ENCODE measurements around the gene ANKRD60.

Gene ANKRD60

GRCh38 chr20:58245181-58245891 lies 16.9 kb upstream of the ANKRD60 start:
- in situ Hi-C loops (cut with HindIII; ENCODE audit: low sequenced_read_pairs), result loop anchor here (25.0 kb wide), 1 partner anchor 417 kb away; the partner anchor contains the start of gene STX16

GRCh38 chr20:58244517-58245030 lies 16.1 kb upstream of the ANKRD60 start:
- in situ Hi-C loops (cut with HindIII; ENCODE audit: low sequenced_read_pairs), result loop anchor here (25.0 kb wide), 1 partner anchor 418 kb away; the partner anchor contains the start of gene STX16

GRCh38 chr20:58243653-58244410 lies 15.4 kb upstream of the ANKRD60 start:
- in situ Hi-C loops (cut with HindIII; ENCODE audit: low sequenced_read_pairs), result loop anchor here (25.0 kb wide), 1 partner anchor 418 kb away; the partner anchor contains the start of gene STX16

GRCh38 chr20:58242824-58243223 lies 14.4 kb upstream of the ANKRD60 start:
- in situ Hi-C loops (cut with HindIII; ENCODE audit: low sequenced_read_pairs), result loop anchor here (25.0 kb wide), 1 partner anchor 419 kb away; the partner anchor contains the start of gene STX16

GRCh38 chr20:58241766-58242465 lies 13.5 kb upstream of the ANKRD60 start:
- in situ Hi-C loops (cut with HindIII; ENCODE audit: low sequenced_read_pairs), result loop anchor here (25.0 kb wide), 1 partner anchor 420 kb away; the partner anchor contains the start of gene STX16

- in situ Hi-C loops (cut with HindIII; ENCODE audit: low sequenced_read_pairs), result loop anchor here (25.0 kb wide), 1 partner anchor 422 kb away; the partner anchor contains the start of gene STX16
Observed at GRCh38 chr20:58240471-58240870, 12.0 kb upstream of the ANKRD60 start.

- in situ Hi-C loops (cut with HindIII; ENCODE audit: low sequenced_read_pairs), result loop anchor here (5.0 to 25.0 kb wide), 2 partner anchors 423 to 608 kb away; partner anchors contain the start of gene STX16
Observed at GRCh38 chr20:58239216-58239615, 10.8 kb upstream of the ANKRD60 start.

GRCh38 chr20:58238490-58238889 lies 10.0 kb upstream of the ANKRD60 start:
- in situ Hi-C loops (cut with HindIII; ENCODE audit: low sequenced_read_pairs), result loop anchor here (5.0 to 25.0 kb wide), 2 partner anchors 424 to 609 kb away; partner anchors contain the start of gene STX16

- in situ Hi-C loops (cut with HindIII; ENCODE audit: low sequenced_read_pairs), result loop anchor here (5.0 to 25.0 kb wide), 2 partner anchors 425 to 610 kb away; partner anchors contain the start of gene STX16
Observed at GRCh38 chr20:58237318-58238132, 9.1 kb upstream of the ANKRD60 start.

GRCh38 chr20:58236612-58237317 lies 8.3 kb upstream of the ANKRD60 start:
- in situ Hi-C loops (cut with HindIII; ENCODE audit: low sequenced_read_pairs), result loop anchor here (5.0 to 25.0 kb wide), 2 partner anchors 426 to 611 kb away; partner anchors contain the start of gene STX16

- in situ Hi-C loops (cut with HindIII; ENCODE audit: low sequenced_read_pairs), result loop anchor here (5.0 to 25.0 kb wide), 2 partner anchors 427 to 612 kb away; partner anchors contain the start of gene STX16
Observed at GRCh38 chr20:58235010-58235409, 6.6 kb upstream of the ANKRD60 start.

- in situ Hi-C loops (cut with HindIII; ENCODE audit: low sequenced_read_pairs), result loop anchor here (25.0 kb wide), 1 partner anchor 428 kb away; the partner anchor contains the start of gene STX16
Observed at GRCh38 chr20:58233881-58234528, 5.6 kb upstream of the ANKRD60 start.

- in situ Hi-C loops (cut with HindIII; ENCODE audit: low sequenced_read_pairs), result loop anchor here (25.0 kb wide), 1 partner anchor 429 kb away; the partner anchor contains the start of gene STX16
Observed at GRCh38 chr20:58233393-58233792, 4.9 kb upstream of the ANKRD60 start.

GRCh38 chr20:58231683-58232082 lies 3.2 kb upstream of the ANKRD60 start:
- in situ Hi-C loops (cut with HindIII; ENCODE audit: low sequenced_read_pairs), result loop anchor here (25.0 kb wide), 1 partner anchor 431 kb away; the partner anchor contains the start of gene STX16

- in situ Hi-C loops (cut with HindIII; ENCODE audit: low sequenced_read_pairs), result loop anchor here (25.0 kb wide), 1 partner anchor 433 kb away; the partner anchor contains the start of gene STX16
Observed at GRCh38 chr20:58229198-58229798, 845 bp upstream of the ANKRD60 start.

GRCh38 chr20:58228103-58228483 lies 360 bp downstream of the ANKRD60 start:
- in situ Hi-C loops (cut with HindIII; ENCODE audit: low sequenced_read_pairs), result loop anchor here (25.0 kb wide), 1 partner anchor 434 kb away; the partner anchor contains the start of gene STX16

GRCh38 chr20:58227391-58228102 lies 906 bp downstream of the ANKRD60 start:
- in situ Hi-C loops (cut with HindIII; ENCODE audit: low sequenced_read_pairs), result loop anchor here (25.0 kb wide), 1 partner anchor 435 kb away; the partner anchor contains the start of gene STX16
